NT2/D1 (cell line): Measurements from ENCODE around the gene TBL1XR1.

Experiments
- YY1 ChIP-seq: IDR thresholded peaks from 2 replicates; pipeline ENCODE4 v1.6.1; 2011; ENCODE audit not compliant: insufficient read length, insufficient read depth
- ZNF274 ChIP-seq: IDR thresholded peaks from 2 replicates; pipeline ENCODE4 v1.6.1; 2011; ENCODE audit warnings: mild to moderate bottlenecking, low read depth, low read length

GRCh38 chr3:177005718-177006405, 191.4 kb downstream of the TBL1XR1 start:
- TF ChIP-seq YY1 (no peak), ZNF274 (no peak)
